HG03103 (cell line): Measurements from ENCODE around the gene PSAPL1.

Experiments
- ATAC-seq: cut with Tn5 transposase; IDR thresholded peaks from one replicate; pipeline ENCODE4 v1.9.1; 2021; ENCODE audit warnings: low read depth; ENCODE audit not compliant: unreplicated experiment

The PSAPL1 gene

DNA sequence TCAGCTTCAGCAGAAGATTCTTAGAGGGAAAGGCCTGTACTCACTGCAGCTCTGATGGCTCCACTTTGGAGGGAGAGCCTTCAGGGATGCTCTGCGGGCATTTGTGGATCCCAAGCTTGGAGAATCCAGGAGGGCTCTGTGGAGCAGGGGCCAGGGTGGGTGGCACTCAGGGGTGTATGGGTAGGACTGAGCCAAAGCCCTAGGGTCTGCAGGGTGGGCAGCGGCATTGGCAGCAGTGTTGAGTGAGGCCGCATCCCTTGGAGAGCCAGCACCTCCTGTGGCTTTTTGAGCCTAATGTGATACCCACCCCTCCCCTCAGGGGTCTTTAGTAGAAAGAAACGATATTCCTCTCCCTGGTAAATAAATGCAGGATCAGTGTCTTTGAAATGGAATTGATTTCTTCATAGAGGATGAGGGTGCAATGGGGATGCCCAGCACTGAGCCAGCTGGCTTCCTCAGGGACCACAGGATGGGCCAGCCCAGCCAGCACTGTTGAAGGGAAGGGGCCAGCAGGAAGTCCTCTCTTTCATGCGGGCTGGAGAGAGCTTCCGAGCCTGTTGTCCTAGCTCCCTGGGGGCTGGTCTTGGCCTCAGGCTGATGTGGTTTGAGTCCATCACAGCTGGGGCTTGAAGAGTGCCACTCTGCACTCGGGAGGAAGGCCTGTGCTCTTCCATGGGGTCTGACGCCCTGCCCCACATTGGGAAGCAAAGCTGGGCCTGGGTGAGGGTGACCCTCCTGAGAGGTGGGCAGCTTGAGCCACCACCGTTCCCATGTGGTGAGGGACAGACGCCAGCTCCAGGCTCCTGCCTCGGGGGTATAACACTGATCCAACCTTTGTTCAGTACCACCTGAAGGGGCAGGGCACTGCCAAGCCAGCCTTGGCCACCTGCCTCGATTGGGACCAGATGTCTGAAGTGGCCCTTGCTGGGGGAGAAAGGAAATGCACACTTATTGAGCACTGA is 49.5 kb downstream of the PSAPL1 start:
- ATAC-seq: no peak

DNA sequence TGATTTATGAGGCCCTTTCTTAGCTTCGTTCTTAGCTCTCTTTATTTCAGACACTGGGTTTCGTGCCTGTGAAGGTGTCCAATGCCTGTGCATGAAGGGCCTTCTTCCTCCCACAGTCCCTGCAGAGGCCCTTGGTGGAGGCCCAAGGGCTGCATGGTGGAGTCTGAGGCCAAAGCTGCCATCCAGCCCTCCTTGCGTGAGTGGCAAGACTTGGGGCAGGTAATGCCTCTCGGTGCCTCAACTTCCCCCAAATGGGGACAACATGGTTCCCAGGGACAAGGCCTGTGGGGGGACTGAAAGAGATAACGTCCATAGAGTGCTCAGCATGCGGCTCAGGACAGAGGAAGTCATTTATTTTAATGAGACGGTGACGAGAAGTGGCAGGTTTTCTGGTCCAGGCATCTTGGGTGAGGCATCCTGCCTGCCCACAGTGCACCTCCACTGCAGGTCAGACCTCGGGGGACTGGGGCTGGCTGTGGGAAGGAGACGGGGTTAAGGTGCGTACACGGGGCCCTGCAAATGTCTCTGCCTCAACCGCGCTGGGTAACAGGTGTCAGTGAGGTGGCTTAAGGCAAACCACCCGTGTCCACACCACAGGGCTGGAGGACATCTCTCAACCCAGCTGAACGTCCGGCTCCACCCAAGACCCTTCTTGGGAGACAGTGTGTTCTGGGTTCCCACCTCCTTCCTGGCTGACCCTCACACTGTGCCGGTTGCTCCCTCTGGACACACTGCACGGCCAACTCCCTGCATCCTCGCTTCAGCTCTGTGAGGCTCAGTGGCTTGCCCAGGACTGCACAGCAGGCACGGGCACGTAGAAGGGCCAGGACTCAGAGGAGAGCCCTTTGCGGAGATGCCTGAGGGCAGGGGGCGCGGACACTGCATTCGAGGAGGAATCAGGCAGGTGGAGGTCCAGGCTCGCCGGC is 50.5 kb downstream of the PSAPL1 start:
- no peak for ATAC-seq

DNA sequence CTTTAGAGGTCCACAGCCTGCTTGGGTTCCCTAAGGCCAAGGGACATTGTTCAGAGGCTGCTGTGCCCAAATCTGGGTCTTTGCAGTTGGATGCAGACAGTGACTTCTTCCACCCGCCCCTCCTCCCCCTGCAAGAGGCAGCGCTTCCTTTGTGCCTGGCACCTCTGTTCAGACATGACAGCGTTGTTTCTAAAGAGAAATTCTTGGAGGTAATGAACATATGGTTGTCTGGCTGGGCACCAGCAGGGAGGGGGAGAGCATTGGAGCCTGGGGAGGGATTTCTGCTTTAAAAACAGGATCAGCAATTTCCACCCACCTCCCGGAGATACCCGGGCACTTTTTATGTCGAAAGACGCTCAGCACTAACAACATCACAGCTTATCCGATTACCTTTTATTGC is 51.5 kb downstream of the PSAPL1 start:
- no peak for ATAC-seq

DNA sequence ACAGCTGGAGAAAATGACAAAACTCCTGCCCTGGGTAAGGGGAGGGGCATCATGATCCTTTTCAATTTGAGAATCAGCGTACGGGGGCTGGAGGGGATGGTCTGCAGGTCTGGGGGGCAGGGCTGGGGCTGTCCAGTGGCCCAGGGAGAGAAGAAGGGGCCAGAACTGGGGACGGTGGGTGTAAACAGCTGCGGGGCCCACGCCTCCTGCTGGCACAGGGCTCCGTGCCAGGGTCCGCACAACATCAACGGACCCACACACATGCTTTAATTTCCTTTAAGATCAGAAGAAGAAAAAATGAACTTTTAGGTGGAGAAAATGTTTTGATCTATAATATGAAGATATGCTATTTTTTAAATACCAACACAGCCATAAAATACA is 52.1 kb downstream of the PSAPL1 start:
- no peak for ATAC-seq

DNA sequence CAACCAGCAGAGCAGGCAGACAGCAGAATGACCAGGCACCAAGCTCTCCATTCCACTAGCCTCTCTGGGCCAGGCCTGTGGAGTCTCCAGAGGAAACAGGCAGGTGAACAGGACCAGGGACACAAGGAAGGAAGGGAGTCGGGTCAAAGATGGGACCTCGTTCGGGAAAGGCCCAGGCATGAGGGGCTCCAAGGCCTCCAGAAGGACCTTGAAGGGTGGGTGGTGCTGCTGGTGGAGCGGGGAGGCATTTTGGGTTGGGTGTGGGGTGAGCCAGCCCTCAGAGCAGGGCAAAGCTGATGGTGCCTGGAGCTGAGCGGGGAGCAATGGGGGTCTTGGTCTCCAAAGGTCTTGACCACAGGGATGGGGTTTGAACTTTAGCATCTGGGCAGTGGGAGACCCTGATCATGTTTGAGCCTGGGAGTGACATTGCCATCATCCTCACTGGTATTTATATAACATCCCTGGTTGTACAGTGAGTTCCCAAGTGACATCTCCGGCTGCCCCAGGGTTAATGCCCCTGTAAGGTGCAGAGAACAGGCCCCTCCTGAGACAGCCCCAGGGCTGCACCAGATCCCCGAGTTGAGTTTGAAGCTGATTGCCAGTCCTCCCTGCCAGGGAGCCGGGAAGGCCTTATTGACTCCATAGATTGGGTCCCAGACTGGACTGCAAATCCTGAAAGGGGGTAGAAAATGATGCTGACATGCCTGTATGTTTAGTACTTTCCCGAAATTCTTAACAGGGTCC is 52.7 kb downstream of the PSAPL1 start:
- ATAC-seq: no peak

DNA sequence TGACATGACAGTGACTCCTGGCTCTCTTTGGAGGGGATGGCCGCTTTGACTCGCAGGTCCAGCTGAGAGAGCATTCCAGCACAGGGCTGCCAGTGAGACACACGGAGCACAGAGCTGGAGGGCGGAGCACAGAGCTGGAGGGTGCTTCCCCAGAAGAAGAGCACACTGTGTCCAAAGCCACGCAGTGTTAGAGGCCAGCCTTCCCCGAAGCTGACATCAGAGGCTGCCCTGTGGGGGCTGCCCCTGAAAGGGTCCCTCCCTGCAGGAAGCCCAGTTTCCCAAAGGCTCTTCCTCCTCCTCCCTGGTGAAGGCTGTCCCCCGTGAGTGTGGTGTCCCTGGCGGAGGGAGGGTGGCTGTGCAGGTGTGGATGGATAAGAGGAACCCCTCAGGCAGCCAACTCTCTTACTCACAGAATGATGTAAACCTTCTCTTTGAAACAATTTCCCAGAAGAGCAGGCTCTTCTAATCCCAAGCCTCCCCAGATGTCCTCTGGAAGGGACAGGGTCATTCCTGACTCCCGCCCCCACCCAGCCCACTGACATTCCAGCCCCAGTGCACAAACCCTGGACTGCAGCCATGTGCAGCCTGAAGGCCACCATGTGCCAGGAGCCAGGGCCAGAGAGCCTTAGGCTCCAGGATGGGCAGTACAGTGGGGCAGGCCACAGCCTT is 53.4 kb downstream of the PSAPL1 start:
- ATAC-seq: no peak
